Testis (tissue), 3 donors: ENCODE results near the gene CSH2. TPM values are rescaled to one million over a fixed set of nuclear protein-coding genes. Genes with fewer than 3 reads are reported as not detected.
A peak's percentile ranks its signal among the peaks of the same experiment; 100 is the strongest.
"Not testable (repeated sequence)": the region's sequence is repeated elsewhere in the genome, so short reads cannot be mapped to it uniquely, and the experiment has no call there.

Experiments
- DNase-seq: peaks from one replicate; pipeline ENCODE4 v3.0.0-alpha.2; 2019
- H3K27ac ChIP-seq, 2 donors: fragments of 200-600 bp; sonication (generic); one replicate each; pipeline ENCODE4 v1.5.1; 2019
- H3K27me3 ChIP-seq: fragments of 200-600 bp; sonication (generic); one replicate; pipeline ENCODE4 v1.5.1; 2019
- H3K36me3 ChIP-seq: fragments of 200-600 bp; sonication (generic); one replicate; pipeline ENCODE4 v1.5.1; 2017; ENCODE audit warnings: low read depth; ENCODE audit errors: missing control alignments
- H3K4me1 ChIP-seq: fragments of 200-600 bp; sonication (generic); one replicate; pipeline ENCODE4 v1.5.1; 2019
- H3K4me3 ChIP-seq, 2 donors: fragments of 200-600 bp; sonication (generic); one replicate each; pipeline ENCODE4 v1.5.1; 2017 to 2019
- H3K9me3 ChIP-seq: fragments of 200-600 bp; sonication (generic); one replicate; pipeline ENCODE4 v1.5.1; 2017
- WGBS, 2 donors: methylation state at CpG; one replicate each; pipeline ENCODE4 v1.1.5; 2018; 5-methylcytosine and 5-hydroxymethylcytosine counted together
- intact Hi-C: fragments of 100-400 bp; cut with DNase I; formaldehyde crosslinking; loops from one replicate; pipeline ENCODE4 v1.15.1; 2023; ENCODE audit warnings: low total_unique reads
- polyA plus RNA-seq: library from polyadenylated mRNA; stranded (reverse); fragments of 350-450 nt; fragmentation: Illumina TruSeq; extraction: RNeasy Lipid Tissue Mini Kit (QIAGEN cat#74804); gene quantifications from one replicate; pipeline ENCODE4 v1.2.3, GENCODE V29; 2014; ENCODE audit warnings: low read depth, low replicate concordance; ENCODE audit not compliant: insufficient read depth
- total RNA-seq, 2 donors: library from RNA; depleted of rRNA; stranded (reverse); fragments of >200 nt; gene quantifications; one replicate each; pipeline ENCODE4 v1.2.3, GENCODE V29; 2016
- TF ChIP-seq, protein P1 (sequence below), 3 experiments: fragments of 450-650 bp in 2 of 3; fragments of 200-600 bp in 1 of 3; sonication (generic) in 1 of 3; IDR thresholded peaks; one replicate each; pipeline ENCODE4 v1.5.1; 2016 to 2019; ENCODE audit warnings: antibody characterized with exemption in 3 of 3, mild to moderate bottlenecking in 2 of 3, moderate library complexity in 1 of 3

CSH2 gene
- total and polyA plus RNA-seq, 3 donors from 2014 or later = 0.47 TPM; not detected in 2

DNA sequence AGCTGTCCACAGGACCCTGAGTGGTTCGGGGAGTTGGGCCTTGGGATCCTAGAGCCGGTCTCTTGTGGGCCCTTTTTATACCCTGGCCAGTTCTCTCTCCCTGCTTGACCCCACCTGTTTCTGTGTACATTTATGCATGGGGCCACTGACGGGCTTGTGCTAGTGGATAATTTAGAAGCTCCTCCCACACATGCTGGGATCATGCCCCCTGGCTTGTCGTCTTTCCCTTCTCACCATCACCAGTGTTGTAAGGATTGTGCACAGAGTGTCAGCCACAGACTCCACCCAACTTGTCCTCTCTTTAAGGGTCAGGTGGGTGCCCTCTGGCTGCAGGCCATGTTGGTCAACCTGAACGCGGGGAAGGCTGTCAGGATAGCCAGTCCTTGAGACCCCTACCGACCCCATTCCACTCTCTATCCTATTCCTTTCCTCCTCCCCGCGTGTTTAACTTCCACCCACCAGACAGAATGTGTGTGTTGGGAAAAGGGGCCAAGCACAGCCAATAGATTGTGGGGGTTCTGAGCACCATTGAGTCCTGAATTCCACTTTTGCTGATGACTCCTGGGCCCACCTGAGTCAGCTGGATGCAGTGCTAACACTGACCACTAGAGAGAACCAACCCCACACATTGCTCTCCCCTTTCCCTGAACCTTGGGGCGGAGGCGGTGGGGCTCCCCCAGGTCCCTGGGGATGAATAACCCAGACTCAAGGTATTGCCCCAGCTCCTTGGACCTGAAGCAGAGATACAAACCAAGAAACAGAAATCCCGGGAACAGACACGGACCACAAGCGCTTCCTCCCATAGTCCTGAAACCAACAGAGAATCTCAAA lies 23.3 kb upstream of the CSH2 start, which contains the start of gene CSH1:
Gene CSH1 (minus strand): TSS at position 51 of the 831 bp plus-strand sequence. CDS start 63 bp downstream, outside the sequence.
- WGBS, 2 donors = 89 to 95% methylated on average over 9 to 14 of the region's 14 CpGs

DNA sequence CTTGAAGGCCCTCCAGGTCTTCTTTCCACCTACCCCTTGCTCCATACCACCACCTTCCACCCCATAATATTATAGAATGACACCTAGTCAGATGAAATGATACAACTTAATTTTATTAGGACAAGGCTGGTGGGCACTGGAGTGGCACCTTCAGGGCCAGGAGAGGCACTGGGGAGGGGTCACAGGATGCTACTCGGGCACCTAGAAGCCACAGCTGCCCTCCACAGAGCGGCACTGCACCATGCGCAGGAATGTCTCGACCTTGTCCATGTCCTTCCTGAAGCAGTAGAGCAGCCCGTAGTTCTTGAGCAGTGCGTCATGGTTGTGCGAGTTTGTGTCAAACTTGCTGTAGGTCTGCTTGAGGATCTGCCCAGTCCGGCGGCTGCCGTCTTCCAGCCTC lies 21.3 kb upstream of the CSH2 start:
- H3K27ac ChIP-seq, H3K9me3 ChIP-seq, H3K4me3 ChIP-seq, H3K36me3 ChIP-seq, DNase-seq, H3K4me1 ChIP-seq, intact Hi-C loops, H3K27me3 ChIP-seq: not testable (repeated sequence)
- 95 to 97% methylated on average over 6 to 10 of the region's 10 CpGs for WGBS, 2 donors

More for the DNA sequence above, 23.3 kb upstream of the CSH2 start, which contains the start of gene CSH1:
- H3K4me1 ChIP-seq, H3K27me3 ChIP-seq, intact Hi-C loops, H3K36me3 ChIP-seq, DNase-seq, H3K9me3 ChIP-seq, H3K4me3 ChIP-seq, H3K27ac ChIP-seq: not testable (repeated sequence)

DNA sequence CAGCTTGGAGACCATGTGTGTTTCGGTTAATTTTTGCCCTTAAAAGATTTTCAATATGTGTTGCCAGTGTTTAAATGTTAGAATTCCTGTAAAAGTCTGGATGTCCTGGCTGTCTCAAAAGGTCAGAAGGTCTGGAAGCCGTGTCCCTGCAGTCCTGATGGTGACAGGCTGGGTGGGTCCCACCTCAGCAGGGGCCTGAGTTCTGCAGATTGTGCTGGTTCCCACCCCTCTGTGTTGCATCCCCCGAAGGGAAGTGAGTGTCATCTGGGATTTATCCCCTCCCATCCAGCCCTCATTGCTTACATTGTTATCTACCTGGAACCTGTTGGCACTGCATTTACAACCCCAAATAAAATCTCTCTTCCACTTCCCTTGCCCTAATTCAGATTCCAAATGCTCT lies 20.5 kb upstream of the CSH2 start:
- intact Hi-C loops, H3K36me3 ChIP-seq, H3K4me1 ChIP-seq, DNase-seq, H3K4me3 ChIP-seq, H3K27ac ChIP-seq, H3K27me3 ChIP-seq, H3K9me3 ChIP-seq: not testable (repeated sequence)
- 81 to 87% methylated on average over 3 of the region's 3 CpGs for WGBS, 2 donors

DNA sequence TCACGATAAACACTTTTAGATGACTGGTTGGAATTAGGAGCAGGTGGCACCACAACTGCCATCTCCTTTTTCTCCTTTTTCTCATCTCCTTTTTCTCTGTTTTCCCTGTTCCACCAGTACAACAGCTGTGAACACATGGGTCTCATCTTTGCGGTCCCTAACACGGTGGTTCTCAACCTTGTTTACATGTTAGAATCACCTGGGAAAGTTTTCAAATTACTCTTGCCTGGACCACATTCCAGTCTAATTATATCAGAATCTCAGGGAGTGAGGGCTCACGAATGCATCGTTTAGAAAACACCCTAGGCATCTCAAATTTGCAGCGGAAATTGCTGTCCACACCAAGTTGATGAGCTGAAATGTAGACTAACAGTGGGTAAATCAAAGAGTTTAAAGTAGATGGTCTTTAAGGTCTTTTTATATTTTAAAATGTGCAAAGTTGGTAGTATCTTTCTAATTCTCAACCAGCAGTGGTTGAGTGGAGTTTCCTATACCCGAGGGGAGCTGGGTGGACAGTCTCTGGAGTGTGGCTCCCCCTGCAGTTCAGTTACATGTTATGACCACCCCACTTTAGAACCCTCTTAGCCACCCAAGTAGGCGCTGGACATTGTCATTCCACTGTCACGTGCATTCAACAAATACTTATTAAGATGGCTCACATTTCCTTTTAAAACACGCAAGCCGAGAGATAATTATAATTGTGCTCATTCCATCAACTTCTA lies 19.0 kb upstream of the CSH2 start:
- H3K27me3 ChIP-seq, H3K9me3 ChIP-seq, intact Hi-C loops, H3K4me1 ChIP-seq, H3K27ac ChIP-seq, H3K36me3 ChIP-seq, DNase-seq, H3K4me3 ChIP-seq: not testable (repeated sequence)
- WGBS, 2 donors = 79 to 83% methylated on average over 11 of the region's 11 CpGs

DNA sequence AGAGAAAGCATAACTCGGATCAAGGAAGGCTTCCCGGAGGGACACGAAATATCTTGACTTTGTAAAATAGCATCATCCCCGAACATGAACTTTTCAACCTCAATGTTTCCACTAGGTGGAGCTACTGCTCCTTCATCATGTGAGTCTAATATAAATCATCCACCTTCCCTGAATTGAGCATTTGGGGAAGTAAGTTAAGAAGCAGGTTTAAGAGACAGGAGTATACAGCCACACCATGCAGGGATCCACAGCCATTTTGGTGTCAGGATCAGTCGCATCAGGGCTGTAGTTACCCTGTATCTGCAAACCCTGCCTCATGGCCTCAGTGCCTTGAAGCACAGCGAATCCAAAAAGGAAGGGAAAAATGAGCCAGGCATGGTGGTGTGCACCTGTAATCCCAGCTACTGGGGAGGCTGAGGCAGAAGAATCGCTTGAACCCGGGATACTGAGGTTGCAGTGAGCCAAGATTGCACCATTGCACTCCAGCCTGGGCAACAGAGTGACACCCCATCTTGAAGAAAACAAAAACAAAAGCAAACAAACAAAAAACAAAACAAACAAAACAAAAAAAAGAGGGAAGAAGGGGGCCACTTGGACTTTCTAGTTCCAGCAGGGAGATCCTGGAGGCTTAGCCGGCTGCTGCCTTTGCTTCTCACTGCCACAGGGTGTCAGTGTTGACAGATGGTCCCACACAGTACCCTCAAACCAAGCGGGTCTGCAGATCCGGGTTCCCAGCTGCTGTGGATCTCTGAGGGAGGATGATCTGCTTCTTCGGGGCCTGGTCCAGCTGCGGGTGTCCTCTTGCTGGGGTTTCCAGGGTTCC lies 15.8 kb upstream of the CSH2 start:
- DNase-seq = peak; percentile 51
- H3K4me1 ChIP-seq, H3K4me3 ChIP-seq, H3K27me3 ChIP-seq, intact Hi-C loops, H3K9me3 ChIP-seq, H3K27ac ChIP-seq, H3K36me3 ChIP-seq: not testable (repeated sequence)
- 34 to 48% methylated on average over 13 of the region's 13 CpGs for WGBS, 2 donors
- TF ChIP-seq, protein P1, sequence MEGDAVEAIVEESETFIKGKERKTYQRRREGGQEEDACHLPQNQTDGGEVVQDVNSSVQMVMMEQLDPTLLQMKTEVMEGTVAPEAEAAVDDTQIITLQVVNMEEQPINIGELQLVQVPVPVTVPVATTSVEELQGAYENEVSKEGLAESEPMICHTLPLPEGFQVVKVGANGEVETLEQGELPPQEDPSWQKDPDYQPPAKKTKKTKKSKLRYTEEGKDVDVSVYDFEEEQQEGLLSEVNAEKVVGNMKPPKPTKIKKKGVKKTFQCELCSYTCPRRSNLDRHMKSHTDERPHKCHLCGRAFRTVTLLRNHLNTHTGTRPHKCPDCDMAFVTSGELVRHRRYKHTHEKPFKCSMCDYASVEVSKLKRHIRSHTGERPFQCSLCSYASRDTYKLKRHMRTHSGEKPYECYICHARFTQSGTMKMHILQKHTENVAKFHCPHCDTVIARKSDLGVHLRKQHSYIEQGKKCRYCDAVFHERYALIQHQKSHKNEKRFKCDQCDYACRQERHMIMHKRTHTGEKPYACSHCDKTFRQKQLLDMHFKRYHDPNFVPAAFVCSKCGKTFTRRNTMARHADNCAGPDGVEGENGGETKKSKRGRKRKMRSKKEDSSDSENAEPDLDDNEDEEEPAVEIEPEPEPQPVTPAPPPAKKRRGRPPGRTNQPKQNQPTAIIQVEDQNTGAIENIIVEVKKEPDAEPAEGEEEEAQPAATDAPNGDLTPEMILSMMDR (IDR thresholded peaks at IDR 0.05) = peak in 2 of 3 experiments; percentile 38 to 48

DNA sequence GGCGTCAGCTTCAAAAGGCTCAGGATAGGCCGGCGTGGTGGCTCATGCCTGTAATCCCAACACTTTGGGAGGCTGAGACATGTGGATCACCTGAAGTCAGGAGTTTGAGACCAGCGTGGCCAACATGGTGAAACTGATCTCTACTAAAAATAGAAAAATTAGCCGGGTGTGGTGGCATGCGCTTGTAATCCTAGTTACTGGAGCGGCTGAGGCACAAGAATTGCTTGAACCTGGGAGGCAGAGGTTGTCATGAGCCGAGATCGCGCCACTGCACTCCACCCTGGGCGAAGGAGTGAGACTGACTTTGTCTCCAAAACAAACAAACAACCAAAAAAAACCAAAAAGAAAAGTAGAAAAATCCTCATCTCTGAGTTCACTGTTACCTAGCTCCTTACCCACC lies 11.6 kb upstream of the CSH2 start:
- H3K4me1 ChIP-seq, H3K27me3 ChIP-seq, H3K4me3 ChIP-seq, H3K27ac ChIP-seq, DNase-seq, H3K9me3 ChIP-seq, H3K36me3 ChIP-seq, intact Hi-C loops: not testable (repeated sequence)
- WGBS, 2 donors = 90 to 91% methylated on average over 11 of the region's 11 CpGs

DNA sequence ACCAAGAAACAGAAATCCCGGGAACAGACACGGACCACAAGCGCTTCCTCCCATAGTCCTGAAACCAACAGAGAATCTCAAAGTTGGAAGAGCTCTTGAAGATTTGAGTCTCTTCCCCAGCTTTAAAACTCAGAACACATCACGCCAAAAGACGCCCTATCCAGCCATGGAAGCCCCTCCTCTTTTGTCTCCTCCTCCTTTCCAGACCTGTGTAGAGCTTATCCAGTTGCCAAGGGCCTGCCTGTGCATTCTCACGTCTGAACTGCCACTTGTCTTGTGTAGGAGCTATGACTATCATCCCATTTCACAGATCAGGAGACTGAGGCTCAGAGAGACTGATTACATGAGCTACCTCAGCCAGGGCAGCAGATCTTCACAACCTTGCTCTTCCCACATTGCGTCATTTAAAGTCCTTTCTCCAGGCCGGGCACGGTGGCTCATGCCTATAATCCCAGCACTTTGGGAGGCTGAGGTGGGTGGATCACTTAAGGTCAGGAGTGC lies 9.2 kb upstream of the CSH2 start:
- H3K4me3 ChIP-seq, H3K27ac ChIP-seq, H3K4me1 ChIP-seq, intact Hi-C loops, DNase-seq, H3K36me3 ChIP-seq, H3K9me3 ChIP-seq, H3K27me3 ChIP-seq: not testable (repeated sequence)
- 64 to 77% methylated on average over 9 of the region's 9 CpGs for WGBS, 2 donors
